Pancreas (tissue), 10 donors: ENCODE results near the gene TNFRSF1B. TPM values are rescaled to one million over a fixed set of nuclear protein-coding genes. Genes with fewer than 3 reads are reported as not detected.

Source experiments
- ATAC-seq, 4 donors: fragments of 200-7000 bp; cut with Tn5 transposase; one replicate each; pipeline versions ENCODE4 v1.8.0 to v1.9.1; 2020; ENCODE audit warnings: mild to moderate bottlenecking in 4 of 4, moderate library complexity in 4 of 4
- DNase-seq, 6 donors: peaks; one replicate each; pipeline ENCODE4 v3.0.0-alpha.2; 2020
- FAIRE-seq: peaks from 2 replicates; lab custom pipeline; 2012; peaks lifted over from hg19 to GRCh38; lab: Jason Lieb, UNC
- H3K27ac ChIP-seq, 4 donors: fragments of 200-600 bp; sonication (generic); 1 replicate in 3 of 4; 2 replicates in 1 of 4; pipeline versions ENCODE4 v1.5.0 to v1.8.0; 2020
- H3K27me3 ChIP-seq, 4 donors: fragments of 200-600 bp; one replicate each; pipeline ENCODE4 v1.8.0; 2021
- H3K36me3 ChIP-seq, 3 donors: fragments of 200-600 bp; sonication (generic) in 1 of 3; one replicate each; pipeline versions ENCODE4 v1.5.0 to v1.8.0; 2020 to 2021
- H3K4me1 ChIP-seq, 3 donors: fragments of 200-600 bp; one replicate each; pipeline ENCODE4 v1.8.0; 2021
- H3K4me3 ChIP-seq, 4 donors: fragments of 200-600 bp; sonication (generic) in 2 of 4; one replicate each; pipeline versions ENCODE4 v1.5.0 to v1.8.0; 2020 to 2021
- H3K9me3 ChIP-seq, 4 donors: fragments of 200-600 bp; one replicate each; pipeline ENCODE4 v1.8.0; 2021
- WGBS, 2 donors: extraction: QIAGEN DNeasy Blood & Tissue Kit; methylation state at CpG; one replicate each; pipeline ENCODE4 v1.1.7; 2013; 5-methylcytosine and 5-hydroxymethylcytosine counted together
- intact Hi-C, 3 donors: fragments of 100-400 bp; cut with DNase I; formaldehyde crosslinking; loops; one replicate each; pipeline versions ENCODE4 v1.11.1 to v1.14.2; 2022
- polyA plus RNA-seq, 2 donors: library from polyadenylated mRNA; stranded (reverse); fragments of 200-250 nt; gene quantifications; one replicate each; pipeline ENCODE4 v1.2.3, GENCODE V29; 2013
- total RNA-seq, 6 donors: library from RNA; stranded (reverse); fragmentation: NEBNext Ultra II Directional in 4 of 6; extraction: Animal tissue kit (Norgen Biotek cat#: 25700) in 4 of 6; gene quantifications; one replicate each; pipeline versions ENCODE4 v1.2.1 to v1.2.4, GENCODE V29; 2021 to 2023
- TF ChIP-seq, protein P1 (sequence below), 4 donors: fragments of 200-600 bp; sonication (generic) in 3 of 4; IDR thresholded peaks; one replicate each; pipeline versions ENCODE4 v1.5.0 to v1.8.0; 2021; ENCODE audit warnings: antibody characterized with exemption in 4 of 4
- donor health status: healthy with polysubstance abuse.
- donor health status: DM: no; HTN: no; CAD: no; lungs with moderate emphysema.
- donor health status: DM: no; HTN: no; CAD: no.
- donor health status: control.
- donor health status: control.
- donor health status: Bipolar disorder and iron deficiency.
- donor health status: DM: yes; HTN: yes; CAD: no.
- donor health status: DM: no; HTN: no; CAD: no.
- donor health status: DM: no; HTN: no; CAD: no.
- donor health status: DM: yes; HTN: yes; CAD: no.

Gene TNFRSF1B
- total and polyA plus RNA-seq, 8 donors = 2.1 to 20.2 (median 4.4) TPM

DNA sequence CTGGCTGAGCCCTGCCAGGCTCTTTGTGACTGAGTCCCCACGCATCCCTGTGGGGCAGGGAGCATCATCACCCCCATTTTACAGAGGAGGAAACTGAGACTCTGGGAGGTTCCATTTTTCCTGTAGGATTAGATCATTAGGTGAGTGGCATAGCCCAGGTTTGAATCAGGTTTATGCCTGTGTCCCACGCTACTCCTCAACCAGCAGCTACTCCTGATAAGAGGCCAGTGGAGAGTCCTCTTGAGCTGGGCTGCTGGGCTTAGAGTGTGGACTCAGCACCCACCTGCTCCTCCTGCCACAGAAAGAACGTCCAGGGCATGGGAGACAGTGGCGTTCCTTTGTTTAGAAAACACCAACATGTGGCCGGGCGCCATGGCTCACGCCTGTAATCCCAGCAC lies 30.7 kb downstream of the TNFRSF1B start:
- Histone ChIP-seq H3K4me1 (no peaks in the 10 kb centered on the region), H3K9me3 (no peaks in the 10 kb centered on the region), H3K4me3 (no peak overlapping the region), H3K27ac (no peak overlapping the region), H3K36me3 (no peaks in the 10 kb centered on the region), H3K27me3 (no peaks in the 10 kb centered on the region)
- 71 to 72% methylated on average over 7 of the region's 7 CpGs for WGBS, 2 donors
- TF ChIP-seq, protein P1, sequence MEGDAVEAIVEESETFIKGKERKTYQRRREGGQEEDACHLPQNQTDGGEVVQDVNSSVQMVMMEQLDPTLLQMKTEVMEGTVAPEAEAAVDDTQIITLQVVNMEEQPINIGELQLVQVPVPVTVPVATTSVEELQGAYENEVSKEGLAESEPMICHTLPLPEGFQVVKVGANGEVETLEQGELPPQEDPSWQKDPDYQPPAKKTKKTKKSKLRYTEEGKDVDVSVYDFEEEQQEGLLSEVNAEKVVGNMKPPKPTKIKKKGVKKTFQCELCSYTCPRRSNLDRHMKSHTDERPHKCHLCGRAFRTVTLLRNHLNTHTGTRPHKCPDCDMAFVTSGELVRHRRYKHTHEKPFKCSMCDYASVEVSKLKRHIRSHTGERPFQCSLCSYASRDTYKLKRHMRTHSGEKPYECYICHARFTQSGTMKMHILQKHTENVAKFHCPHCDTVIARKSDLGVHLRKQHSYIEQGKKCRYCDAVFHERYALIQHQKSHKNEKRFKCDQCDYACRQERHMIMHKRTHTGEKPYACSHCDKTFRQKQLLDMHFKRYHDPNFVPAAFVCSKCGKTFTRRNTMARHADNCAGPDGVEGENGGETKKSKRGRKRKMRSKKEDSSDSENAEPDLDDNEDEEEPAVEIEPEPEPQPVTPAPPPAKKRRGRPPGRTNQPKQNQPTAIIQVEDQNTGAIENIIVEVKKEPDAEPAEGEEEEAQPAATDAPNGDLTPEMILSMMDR (IDR thresholded peaks at IDR 0.05) = no peak
- intact Hi-C loops = no loop called here
- no peak for DNase-seq
- ATAC-seq = no peak
- FAIRE-seq = no peak

DNA sequence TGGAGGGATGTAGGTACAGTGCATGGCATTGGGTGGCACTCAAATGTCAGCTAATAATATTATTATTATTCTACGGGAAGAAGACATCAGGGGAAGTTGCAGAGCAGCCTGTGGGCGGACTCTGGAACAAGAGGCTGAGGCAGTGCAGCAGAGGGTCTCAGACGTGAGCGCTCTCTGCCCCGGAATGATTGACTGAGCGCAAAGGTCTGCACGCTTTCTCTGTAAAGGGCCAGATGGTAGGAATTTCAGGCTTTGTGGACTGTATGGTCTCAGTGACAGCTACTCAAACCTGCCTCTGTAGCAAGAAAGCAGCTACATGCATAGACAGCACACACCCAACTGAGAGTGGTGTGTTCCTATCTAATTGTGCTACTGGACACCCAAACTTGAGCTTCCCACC lies 33.4 kb downstream of the TNFRSF1B start:
- H3K9me3 ChIP-seq = no peaks in the 10 kb centered on the region
- TF ChIP-seq, protein P1 (IDR thresholded peaks at IDR 0.05) = no peak
- WGBS, 2 donors = 62 to 73% methylated on average over 7 of the region's 7 CpGs
- ATAC-seq (no peak), DNase-seq (no peak), FAIRE-seq (no peak)
- H3K4me1 ChIP-seq = no peaks in the 10 kb centered on the region
- no peak overlapping the region for H3K4me3 ChIP-seq
- no peaks in the 10 kb centered on the region for H3K36me3 ChIP-seq
- intact Hi-C loops = loop anchor here in 1 of 3 donors (10.0 kb wide), 1 partner anchor 75 kb away; no protein-coding TSS in a partner anchor
- H3K27me3 ChIP-seq = no peaks in the 10 kb centered on the region
- H3K27ac ChIP-seq = no peak overlapping the region

DNA sequence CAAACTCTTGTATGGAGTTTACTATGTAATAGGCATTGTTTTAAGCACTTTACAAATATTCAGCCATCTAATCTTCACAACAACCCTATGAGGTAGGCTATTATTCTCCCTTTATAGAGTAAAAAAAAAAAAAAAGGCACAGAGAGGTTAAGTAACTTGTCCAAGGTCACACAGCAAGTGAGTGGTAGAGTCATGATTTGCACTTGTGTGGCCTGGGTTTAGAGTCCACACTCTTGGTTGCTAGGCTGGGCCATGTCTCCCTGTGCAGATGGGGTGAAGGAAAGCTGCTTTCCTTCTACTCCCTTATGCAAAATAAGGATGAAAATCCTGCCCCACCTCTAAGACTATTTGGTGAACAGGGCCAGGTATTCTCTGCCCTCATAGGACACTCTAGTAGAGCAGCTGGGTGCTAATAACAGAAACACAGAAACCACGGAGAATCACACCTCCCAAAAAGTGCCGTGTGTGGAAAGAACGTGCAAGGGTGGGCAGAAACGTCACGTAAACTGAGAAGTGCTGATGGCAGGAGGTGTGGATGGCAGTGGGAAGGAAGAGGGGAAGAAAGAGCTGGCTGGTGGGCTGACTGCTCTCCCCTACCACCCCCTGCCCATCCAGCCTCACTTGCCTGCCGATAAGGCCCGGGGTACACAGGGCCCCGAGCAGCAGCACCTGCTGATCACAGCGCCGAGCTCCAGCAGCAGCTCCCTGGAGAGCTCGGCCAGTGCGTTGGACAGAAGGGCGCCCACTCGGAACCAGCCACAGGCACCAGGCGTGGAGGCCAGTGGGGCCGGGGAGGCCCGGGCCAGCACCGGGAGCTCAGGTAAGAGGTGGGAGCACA lies 34.8 kb downstream of the TNFRSF1B start:
- no peak for DNase-seq
- Histone ChIP-seq H3K27ac (no peak overlapping the region), H3K36me3 (no peaks in the 10 kb centered on the region), H3K27me3 (no peaks in the 10 kb centered on the region), H3K4me1 (no peaks in the 10 kb centered on the region), H3K9me3 (no peaks in the 10 kb centered on the region), H3K4me3 (no peak overlapping the region)
- 79 to 81% methylated on average over 18 of the region's 18 CpGs for WGBS, 2 donors
- ATAC-seq = no peak
- TF ChIP-seq, protein P1 (IDR thresholded peaks at IDR 0.05) = no peak
- intact Hi-C loops = loop anchor here in 1 of 3 donors (10.0 kb wide), 1 partner anchor 77 kb away; no protein-coding TSS in a partner anchor
- FAIRE-seq = no peak

DNA sequence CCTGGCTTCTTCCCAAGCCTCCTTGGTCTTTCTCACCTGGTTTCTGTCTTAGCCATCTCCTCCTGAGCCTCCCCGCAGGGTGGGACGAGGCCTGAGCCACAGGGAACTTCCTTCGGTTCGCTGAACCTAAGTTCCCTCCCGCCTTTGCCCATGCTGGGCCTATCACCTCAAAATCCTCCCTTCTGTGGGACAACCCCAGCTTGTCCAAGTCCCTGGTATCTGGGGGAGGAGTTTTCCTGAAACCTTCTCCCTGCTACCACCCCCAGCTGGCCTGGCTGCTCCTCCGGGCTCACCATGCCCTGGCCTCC lies 35.4 kb downstream of the TNFRSF1B start:
- no peak for FAIRE-seq
- H3K36me3 ChIP-seq = no peaks in the 10 kb centered on the region
- no peak for DNase-seq
- no peak overlapping the region for H3K4me3 ChIP-seq
- 71 to 74% methylated on average over 6 of the region's 6 CpGs for WGBS, 2 donors
- no peaks in the 10 kb centered on the region for H3K4me1 ChIP-seq
- ATAC-seq = no peak
- intact Hi-C loops = loop anchor here in 1 of 3 donors (10.0 kb wide), 1 partner anchor 77 kb away; no protein-coding TSS in a partner anchor
- no peaks in the 10 kb centered on the region for H3K9me3 ChIP-seq
- H3K27me3 ChIP-seq = no peaks in the 10 kb centered on the region
- TF ChIP-seq, protein P1 (IDR thresholded peaks at IDR 0.05) = no peak
- no peak overlapping the region for H3K27ac ChIP-seq

DNA sequence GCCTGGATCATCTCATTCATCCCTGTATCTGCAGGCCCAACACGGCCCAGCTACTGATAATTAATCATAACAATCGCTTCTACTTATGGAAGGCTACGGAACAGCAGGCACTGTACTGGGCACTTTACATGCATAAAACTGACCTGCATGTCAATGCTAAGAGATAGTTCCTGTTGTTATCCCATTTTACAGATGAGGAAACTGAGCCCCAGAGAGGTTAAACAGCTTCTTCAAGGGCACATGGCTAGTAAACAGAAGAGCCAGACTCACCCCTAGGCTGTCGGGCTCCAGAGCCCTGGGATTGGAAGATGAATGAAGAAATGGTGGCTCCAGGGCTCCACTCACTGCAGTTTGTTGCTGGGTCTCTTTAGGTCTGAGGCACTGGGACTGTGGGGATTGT lies 35.8 kb downstream of the TNFRSF1B start:
- Histone ChIP-seq H3K4me3 (no peak overlapping the region), H3K27me3 (no peaks in the 10 kb centered on the region), H3K36me3 (no peaks in the 10 kb centered on the region), H3K27ac (no peak overlapping the region), H3K9me3 (no peaks in the 10 kb centered on the region), H3K4me1 (no peaks in the 10 kb centered on the region)
- FAIRE-seq (no peak), ATAC-seq (no peak), DNase-seq (no peak)
- TF ChIP-seq, protein P1 (IDR thresholded peaks at IDR 0.05) = no peak
- WGBS, 2 donors = 75 to 81% methylated on average over 4 of the region's 4 CpGs
- intact Hi-C loops = loop anchor here in 1 of 3 donors (10.0 kb wide), 1 partner anchor 78 kb away; no protein-coding TSS in a partner anchor
